MCF 10A (cell line): ENCODE measurements around the gene PACSIN2. TPM values are rescaled to one million over a fixed set of nuclear protein-coding genes. Genes with fewer than 3 reads are reported as not detected.

Experiments
- BruUV-seq: library from RNA; stranded (reverse); fragments of 400-500 nt; replicated peaks from 2 replicates; lab custom pipeline; 2021; lab: Mats Ljungman, UMichigan
- CTCF ChIA-PET: fragments of 300-600 bp; sonication (Branson Sonifier 250); formaldehyde crosslinking; extraction: SDS; loops from one replicate; lab custom pipeline; 2021; ENCODE audit warnings: antibody characterized with exemption, inconsistent platforms; lab: Yijun Ruan, JAX
- POLR2A ChIA-PET: fragments of 300-600, 350-650 bp; sonication (Branson Sonifier 250); formaldehyde crosslinking; extraction: SDS; loops from one replicate; lab custom pipeline; 2020; ENCODE audit warnings: antibody characterized with exemption, inconsistent platforms; lab: Yijun Ruan, JAX
- DNase-seq: peaks from one replicate; pipeline ENCODE4 v3.0.0-alpha.2; 2018; ENCODE audit not compliant: unreplicated experiment
- H3K27ac Mint-ChIP-seq: one replicate; pipeline ENCODE4 v1.8.0; 2022; ENCODE audit warnings: mild to moderate bottlenecking, low read depth, mixed read lengths; ENCODE audit not compliant: unreplicated experiment
- H3K27me3 Mint-ChIP-seq: one replicate; pipeline ENCODE4 v1.8.0; 2022; ENCODE audit warnings: mixed read lengths; ENCODE audit not compliant: insufficient read depth, unreplicated experiment
- H3K36me3 Mint-ChIP-seq: one replicate; pipeline ENCODE4 v1.8.0; 2022; ENCODE audit warnings: mild to moderate bottlenecking, moderate library complexity, mixed read lengths; ENCODE audit not compliant: insufficient read depth, unreplicated experiment
- H3K4me1 Mint-ChIP-seq: one replicate; pipeline ENCODE4 v1.8.0; 2022; ENCODE audit warnings: mixed read lengths; ENCODE audit not compliant: insufficient read depth, unreplicated experiment
- H3K4me3 Mint-ChIP-seq: one replicate; pipeline ENCODE4 v1.8.0; 2022; ENCODE audit warnings: mild to moderate bottlenecking, moderate library complexity, mixed read lengths; ENCODE audit not compliant: unreplicated experiment
- H3K9me3 Mint-ChIP-seq: one replicate; pipeline ENCODE4 v1.8.0; 2022; ENCODE audit warnings: mixed read lengths; ENCODE audit not compliant: unreplicated experiment
- CTCF ChIP-seq: fragments of 200-600 bp; IDR thresholded peaks from one replicate; pipeline ENCODE4 v1.8.0; 2022; ENCODE audit warnings: antibody characterized with exemption, mild to moderate bottlenecking; ENCODE audit not compliant: unreplicated experiment
- intact Hi-C: fragments of 100-400 bp; cut with micrococcal nuclease; formaldehyde crosslinking; loops from 2 replicates; pipeline ENCODE4 v1.14.1; 2022
- total RNA-seq: library from RNA; stranded (reverse); gene quantifications from 2 replicates; pipeline ENCODE4 v1.2.3, GENCODE V29; 2022

The PACSIN2 gene
- total RNA-seq, 1 experiment from 2014 or later = 67.3 TPM

DNA sequence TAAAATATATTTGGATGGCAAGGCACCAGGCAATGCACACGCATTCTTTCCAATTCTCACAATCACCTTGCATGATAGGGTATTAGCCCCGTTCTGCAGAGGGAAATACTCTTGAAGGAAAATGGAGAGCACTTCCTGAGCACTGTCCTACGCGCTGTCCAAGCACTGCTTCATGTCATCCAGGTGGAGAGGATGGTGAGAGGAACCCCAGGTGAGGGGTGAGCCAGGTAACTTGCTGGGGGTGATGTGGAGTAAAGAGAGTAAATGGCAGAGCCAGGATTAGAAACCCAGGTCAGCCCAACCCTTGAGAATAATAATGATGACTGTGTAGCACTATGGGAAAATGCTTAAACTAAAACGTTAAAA, 711 bp upstream of the PACSIN2 start:
- intact Hi-C loops = loop anchor here (2.0 kb wide), 1 partner anchor 21 kb away; no protein-coding TSS in a partner anchor
- Mint-ChIP-seq H3K27ac (peak overlapping the region; percentile 92), H3K9me3 (no peaks in the 10 kb centered on the region), H3K36me3 (no peaks in the 10 kb centered on the region), H3K4me1 (peaks cover 23% of the 10 kb centered on the region), H3K27me3 (no peaks in the 10 kb centered on the region), H3K4me3 (peak overlapping the region; percentile 93)
- CTCF ChIA-PET = interaction anchor here (1.0 kb wide), 1 partner anchor 26 kb away, joined by 4 read pairs; no protein-coding TSS in a partner anchor
- TF ChIP-seq CTCF = no peak
- no peak for DNase-seq
- TSS peak; percentile 95 for BruUV-seq
- POLR2A ChIA-PET = interaction anchor here (0.6 to 4.8 kb wide), 21 partner anchors 13 to 367 kb away, joined by 3 to 85 read pairs (median 7); partner anchors contain the start of genes ARFGAP3 and CYB5R3

DNA sequence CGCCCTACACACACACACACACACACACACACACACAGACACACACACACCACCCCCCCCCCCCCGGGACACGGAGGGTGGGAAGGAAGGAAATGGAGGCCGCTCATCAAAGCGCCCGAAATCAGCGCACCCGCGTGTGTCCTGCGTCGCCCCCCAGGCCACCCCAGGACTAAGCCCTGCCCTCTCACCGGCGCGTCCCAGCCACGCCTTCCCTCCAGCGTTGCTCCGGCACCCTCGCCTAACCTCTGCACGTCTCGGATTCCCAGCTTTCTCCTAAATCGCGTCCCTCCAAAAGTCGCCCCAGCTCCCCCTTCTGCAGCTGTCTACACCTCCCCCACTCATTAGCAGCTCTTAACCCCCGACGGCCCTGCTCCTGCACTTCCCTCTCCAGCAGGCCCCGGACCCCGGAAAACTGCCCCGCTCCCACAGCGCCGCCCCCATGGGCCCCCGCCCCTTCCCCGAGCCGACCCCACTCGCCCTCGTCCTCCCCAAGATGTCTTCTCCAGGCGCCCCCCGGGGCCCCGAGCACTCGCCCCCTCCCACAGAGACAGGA, 557 bp downstream of the PACSIN2 start:
- ChIA-PET CTCF (interaction anchor here (0.6 to 1.6 kb wide), 4 partner anchors 50 to 368 kb away, joined by 3 to 5 read pairs (median 3); no protein-coding TSS in a partner anchor), POLR2A (interaction anchor here (0.6 to 4.8 kb wide), 23 partner anchors 9 to 400 kb away, joined by 3 to 85 read pairs (median 6); partner anchors contain the start of genes ARFGAP3, CYB5R3, MCAT and POLDIP3)
- BruUV-seq = no TSS peak
- Mint-ChIP-seq H3K27me3 (no peaks in the 10 kb centered on the region), H3K9me3 (no peaks in the 10 kb centered on the region), H3K4me3 (peak overlapping the region; percentile 93), H3K27ac (peak overlapping the region; percentile 92), H3K4me1 (peaks cover 23% of the 10 kb centered on the region), H3K36me3 (no peaks in the 10 kb centered on the region)
- intact Hi-C loops = loop anchor here (2.0 kb wide), 1 partner anchor 20 kb away; no protein-coding TSS in a partner anchor
- no peak for TF ChIP-seq CTCF
- no peak for DNase-seq

DNA sequence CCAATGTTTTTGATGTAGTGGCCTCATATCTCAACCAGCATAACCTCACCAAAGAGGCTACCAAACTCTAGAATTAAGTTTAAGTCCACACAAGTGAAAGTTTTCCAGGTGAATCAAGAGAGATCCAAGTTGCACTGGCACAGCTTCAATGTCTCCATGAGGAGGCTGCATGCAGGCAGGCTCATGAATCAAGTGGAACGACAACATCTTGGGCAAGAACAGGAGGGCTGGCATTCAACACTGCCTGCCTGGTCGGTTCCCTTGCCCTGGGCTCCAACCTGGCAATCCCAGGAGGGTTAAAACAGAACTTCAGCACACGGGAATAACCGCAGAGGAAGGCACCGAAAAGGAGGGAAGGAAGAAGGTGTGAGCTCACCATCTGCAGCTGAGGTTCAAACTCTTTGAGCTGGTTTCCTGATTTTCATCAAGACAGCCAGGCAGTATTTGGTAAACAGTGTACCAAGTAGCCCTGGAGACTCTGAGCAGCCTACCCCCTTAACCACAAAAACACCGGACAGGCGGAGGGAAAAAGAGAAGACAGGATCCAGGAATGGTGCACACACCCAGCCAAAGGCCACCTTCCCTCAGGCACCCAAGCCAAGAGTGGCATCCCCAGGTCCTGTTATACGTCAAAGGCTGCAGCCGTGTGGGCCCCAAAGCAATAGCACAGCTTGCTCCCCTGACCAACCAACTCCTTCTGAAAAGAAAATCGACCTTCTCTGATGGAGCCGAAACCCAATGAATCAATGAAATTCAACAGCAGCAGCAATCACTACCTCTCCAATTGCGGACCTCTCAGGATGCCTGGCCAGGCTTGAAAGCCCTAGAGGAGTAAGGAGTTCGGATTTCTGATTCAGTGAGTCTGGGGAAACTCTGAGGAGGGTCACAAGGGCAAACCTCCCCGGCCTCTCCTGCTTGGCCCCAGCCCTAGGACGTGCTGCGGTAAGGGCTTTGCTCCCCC, 1.3 kb downstream of the PACSIN2 start:
- CTCF ChIA-PET = interaction anchor here (0.6 to 1.6 kb wide), 7 partner anchors 10 to 286 kb away, joined by 3 to 5 read pairs (median 3); no protein-coding TSS in a partner anchor
- no peak for TF ChIP-seq CTCF
- Mint-ChIP-seq H3K36me3 (no peaks in the 10 kb centered on the region), H3K4me1 (peaks cover 22% of the 10 kb centered on the region), H3K27me3 (no peaks in the 10 kb centered on the region), H3K4me3 (peak overlapping the region; percentile 93), H3K9me3 (no peaks in the 10 kb centered on the region), H3K27ac (peak overlapping the region; percentile 92)
- intact Hi-C loops = loop anchor here (2.0 kb wide), 1 partner anchor 19 kb away; no protein-coding TSS in a partner anchor
- BruUV-seq = TSS peak; percentile 32
- no peak for DNase-seq
- POLR2A ChIA-PET = interaction anchor here (0.6 to 4.8 kb wide), 22 partner anchors 11 to 398 kb away, joined by 3 to 85 read pairs (median 4); partner anchors contain the start of gene MCAT
